GM12865 (cell line): ENCODE measurements around the gene SPATA6L.

Experiments
- DNase-seq: peaks from one replicate; pipeline ENCODE4 v3.0.0; 2010; ENCODE audit warnings: low read depth
- H3K4me3 ChIP-seq: 2 replicates; pipeline ENCODE4 v1.5.1; 2011; ENCODE audit warnings: mild to moderate bottlenecking, low read depth, low read length, control low read depth
- TF ChIP-seq, protein P1 (sequence below): IDR thresholded peaks from 2 replicates; pipeline ENCODE4 v1.5.1; 2011; ENCODE audit warnings: low read length, control low read depth, low read depth, inconsistent platforms; ENCODE audit not compliant: insufficient read depth; ENCODE audit errors: missing control alignments

The SPATA6L gene

DNA sequence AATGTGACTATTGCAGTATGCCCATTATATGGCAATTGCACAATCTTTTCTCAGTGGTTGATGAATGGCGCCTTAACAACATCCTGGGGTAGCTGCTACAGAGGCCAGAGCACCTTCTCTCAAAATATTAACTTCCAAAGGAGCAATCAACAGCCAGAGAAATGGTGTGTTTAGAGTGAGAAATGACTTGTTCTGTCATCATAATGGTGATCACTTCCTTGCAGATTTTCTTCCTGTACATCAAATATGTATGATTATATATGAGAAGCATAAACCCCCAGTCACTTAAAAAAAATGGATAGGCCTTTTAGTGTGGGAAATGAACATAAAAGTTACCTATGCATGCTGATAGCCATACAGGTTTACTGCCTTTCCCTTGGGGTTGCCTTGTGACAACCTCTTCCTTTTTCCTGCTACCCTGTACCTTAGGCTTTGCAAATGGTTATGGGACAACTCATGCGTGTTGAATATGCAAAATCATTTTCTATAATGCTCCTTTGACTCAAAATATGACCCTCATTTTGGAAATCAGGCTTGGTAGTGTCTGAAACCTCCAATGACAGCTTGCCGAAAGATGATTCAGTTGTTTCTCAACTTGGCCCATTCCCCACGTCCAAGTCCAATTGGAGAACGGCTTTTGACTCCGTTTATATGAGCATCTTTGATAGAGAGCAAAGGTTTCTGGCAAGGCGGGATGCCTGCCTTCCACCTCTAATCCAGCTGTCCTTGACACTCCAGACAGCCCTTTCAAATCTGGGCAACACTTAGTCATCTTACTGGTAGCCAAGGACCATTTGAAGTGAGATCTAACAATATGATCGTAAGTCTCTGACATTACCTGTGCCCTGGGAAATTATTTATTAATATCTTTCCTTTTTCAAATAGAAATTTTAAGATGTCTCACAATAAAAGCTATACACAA lies 106.8 kb downstream of the SPATA6L start:
- DNase-seq, result peak; percentile 74
- no peak overlapping the region for H3K4me3 ChIP-seq
- TF ChIP-seq, protein P1, sequence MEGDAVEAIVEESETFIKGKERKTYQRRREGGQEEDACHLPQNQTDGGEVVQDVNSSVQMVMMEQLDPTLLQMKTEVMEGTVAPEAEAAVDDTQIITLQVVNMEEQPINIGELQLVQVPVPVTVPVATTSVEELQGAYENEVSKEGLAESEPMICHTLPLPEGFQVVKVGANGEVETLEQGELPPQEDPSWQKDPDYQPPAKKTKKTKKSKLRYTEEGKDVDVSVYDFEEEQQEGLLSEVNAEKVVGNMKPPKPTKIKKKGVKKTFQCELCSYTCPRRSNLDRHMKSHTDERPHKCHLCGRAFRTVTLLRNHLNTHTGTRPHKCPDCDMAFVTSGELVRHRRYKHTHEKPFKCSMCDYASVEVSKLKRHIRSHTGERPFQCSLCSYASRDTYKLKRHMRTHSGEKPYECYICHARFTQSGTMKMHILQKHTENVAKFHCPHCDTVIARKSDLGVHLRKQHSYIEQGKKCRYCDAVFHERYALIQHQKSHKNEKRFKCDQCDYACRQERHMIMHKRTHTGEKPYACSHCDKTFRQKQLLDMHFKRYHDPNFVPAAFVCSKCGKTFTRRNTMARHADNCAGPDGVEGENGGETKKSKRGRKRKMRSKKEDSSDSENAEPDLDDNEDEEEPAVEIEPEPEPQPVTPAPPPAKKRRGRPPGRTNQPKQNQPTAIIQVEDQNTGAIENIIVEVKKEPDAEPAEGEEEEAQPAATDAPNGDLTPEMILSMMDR, result no peak

DNA sequence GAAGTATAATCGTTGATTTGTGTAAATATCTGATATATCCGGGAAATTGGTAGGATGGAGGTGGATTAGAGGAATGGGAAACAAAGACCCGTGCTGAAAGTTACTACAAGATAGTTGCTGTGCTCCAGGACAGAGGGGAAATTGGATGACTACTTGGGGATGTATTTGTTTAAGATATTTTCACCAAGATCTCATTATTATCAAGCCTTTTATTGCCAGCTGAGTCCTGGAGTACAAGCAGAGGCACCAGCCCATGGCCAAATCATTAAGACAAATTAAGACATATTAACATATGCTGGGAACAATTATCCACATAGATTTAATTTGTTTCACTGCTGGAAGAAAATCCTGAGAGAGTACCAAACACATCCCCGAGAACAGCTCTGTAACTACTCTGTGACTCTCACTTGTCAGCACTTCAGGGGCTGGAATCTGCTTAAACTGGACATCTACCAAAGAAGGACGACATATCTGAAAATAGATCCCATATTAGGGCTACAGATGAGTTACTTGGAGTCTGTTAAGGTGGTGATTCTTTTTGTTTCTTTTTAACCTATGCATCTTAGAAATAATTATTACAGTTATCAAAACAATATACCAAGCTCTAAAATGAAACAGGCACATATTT lies 107.8 kb downstream of the SPATA6L start:
- no peak for DNase-seq
- no peak overlapping the region for H3K4me3 ChIP-seq
- TF ChIP-seq, protein P1, result no peak

DNA sequence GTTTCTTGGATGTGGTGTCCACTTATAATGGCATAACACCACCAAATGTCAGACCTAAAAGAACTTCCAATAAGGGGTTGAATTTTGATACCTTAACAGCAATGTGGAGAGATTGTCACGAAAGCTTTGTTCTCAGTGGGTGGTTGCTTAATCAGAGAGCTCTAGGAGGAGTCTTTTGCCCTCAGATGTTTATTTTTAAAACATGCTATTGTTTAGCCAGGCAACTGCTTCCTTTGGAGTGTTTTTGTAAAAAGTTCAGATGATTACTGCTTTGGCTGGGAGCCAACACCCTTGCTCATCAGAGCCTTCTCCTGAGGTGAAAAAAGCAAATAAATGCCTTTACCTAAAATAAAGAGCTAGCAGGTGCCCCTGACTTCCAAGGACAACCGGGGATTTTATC lies 111.0 kb downstream of the SPATA6L start:
- H3K4me3 ChIP-seq, result no peak overlapping the region
- TF ChIP-seq, protein P1, result no peak
- DNase-seq, result no peak

DNA sequence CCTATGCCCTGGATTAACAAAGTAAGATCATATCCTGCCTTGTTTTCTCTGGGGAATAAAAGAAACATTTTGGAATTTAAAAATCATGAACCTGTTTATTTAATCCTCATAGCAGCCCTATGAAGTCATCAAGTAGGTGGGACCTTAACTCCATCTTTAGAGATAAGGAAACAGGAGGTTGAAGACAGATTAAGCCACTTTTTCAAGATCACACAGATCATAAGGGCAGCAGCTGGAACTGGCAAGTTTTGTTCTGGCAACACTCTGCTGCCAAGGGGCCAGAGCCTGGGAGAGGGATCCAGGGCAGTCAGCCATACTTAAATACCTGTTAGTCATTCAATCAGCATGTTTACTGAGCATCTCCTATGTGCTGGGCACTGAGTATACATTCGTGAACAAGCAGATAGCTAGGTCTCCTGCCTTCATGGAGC lies 112.3 kb downstream of the SPATA6L start:
- TF ChIP-seq, protein P1, result no peak
- no peak overlapping the region for H3K4me3 ChIP-seq
- no peak for DNase-seq

DNA sequence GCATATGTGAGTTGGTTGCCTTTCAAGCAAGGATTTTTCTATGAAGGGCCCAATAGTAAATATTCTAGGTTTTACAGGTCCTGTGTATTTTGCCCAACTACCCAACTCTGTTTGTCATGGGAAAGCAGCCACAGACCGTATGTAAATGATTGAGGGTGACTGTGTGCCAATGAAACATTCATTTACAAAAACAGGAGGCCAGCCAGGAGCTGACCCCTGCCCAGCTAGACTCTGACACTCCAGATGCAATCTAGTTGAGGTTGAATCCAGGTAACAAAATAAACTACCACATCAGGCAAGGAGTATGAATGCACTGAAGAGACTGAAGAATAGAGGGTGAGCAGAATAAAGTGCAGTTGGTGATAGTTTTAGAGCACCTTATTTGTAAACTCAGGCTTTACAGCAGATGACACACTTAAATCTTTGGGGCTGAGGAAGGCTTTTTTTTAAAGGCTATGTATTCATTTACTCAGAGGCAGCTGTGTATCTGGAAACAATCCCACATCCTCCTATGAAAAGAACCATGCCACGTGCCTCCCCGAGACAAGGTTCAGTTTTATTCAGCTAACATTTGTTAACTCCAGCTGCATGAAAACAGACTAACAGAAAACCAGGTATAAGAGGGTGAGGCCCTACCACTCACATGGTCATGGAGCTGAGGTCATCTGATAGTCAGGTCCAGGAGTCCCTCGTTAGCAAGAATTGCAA lies 115.3 kb downstream of the SPATA6L start:
- no peak for DNase-seq
- no peak overlapping the region for H3K4me3 ChIP-seq
- TF ChIP-seq, protein P1, result no peak

DNA sequence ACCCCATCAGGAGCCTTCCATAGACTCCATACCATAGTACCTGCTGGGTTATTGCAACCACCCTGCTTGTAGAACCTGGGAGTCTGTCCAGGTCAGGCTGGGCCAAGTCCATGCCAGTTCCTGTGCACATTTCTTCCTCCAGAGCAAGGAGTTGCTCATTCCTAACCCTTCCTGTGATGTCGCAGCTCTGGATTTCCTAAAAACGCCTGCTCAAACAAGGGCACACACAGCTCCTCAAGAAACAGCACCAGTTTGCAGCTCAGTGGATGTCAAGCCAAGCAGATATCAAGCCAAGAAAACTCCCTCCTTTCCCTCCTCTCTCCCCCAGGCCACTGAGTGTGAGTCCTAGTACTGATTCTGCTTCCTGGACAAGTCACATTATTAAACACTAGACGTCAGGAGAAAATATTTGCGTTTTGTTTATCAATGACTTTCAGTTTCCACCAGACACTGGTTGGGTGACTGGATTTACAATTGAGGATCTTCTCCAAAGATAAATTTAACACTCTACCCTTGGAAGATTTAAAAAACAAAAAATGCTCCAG lies 116.5 kb downstream of the SPATA6L start:
- no peak overlapping the region for H3K4me3 ChIP-seq
- TF ChIP-seq, protein P1, result no peak
- DNase-seq, result no peak
